HL-60 (cell line): Measurements from ENCODE around the gene KCND2.

Source experiments
- CTCF ChIP-seq: IDR thresholded peaks from one replicate; pipeline ENCODE4 v1.5.1; 2011; ENCODE audit warnings: low read length, control low read depth, inconsistent platforms; ENCODE audit not compliant: insufficient read depth
- POLR2AphosphoS5 ChIP-seq: IDR thresholded peaks from 2 replicates; pipeline ENCODE4 v1.6.1; 2012; ENCODE audit warnings: low read depth

GRCh38 chr7:120547605-120548004, 274.6 kb downstream of the KCND2 start:
- TF ChIP-seq CTCF (no peak), POLR2AphosphoS5 (no peak)
